Motor neuron (in vitro differentiated cells): ENCODE data around the gene RASGRF2. TPM values are rescaled to one million over a fixed set of nuclear protein-coding genes. Genes with fewer than 3 reads are reported as not detected.

Source experiments
- ATAC-seq, 8 experiments: fragments of 200-7000 bp; cut with Tn5 transposase; replicated peaks in 6 of 8; 2 replicates each; pipeline ENCODE4 v1.8.0; 2021; ENCODE audit warnings: mild to moderate bottlenecking in 8 of 8, moderate library complexity in 8 of 8
- H3K27ac ChIP-seq, 2 donors: fragments of 250-450 bp; sonication (Bioruptor Pico); 2 replicates each; pipeline ENCODE4 v1.9.0; 2021; ENCODE audit warnings: antibody characterized with exemption in 2 of 2, mild to moderate bottlenecking in 2 of 2, moderate library complexity in 1 of 2
- H3K4me1 ChIP-seq, 2 donors: fragments of 250-450 bp; sonication (Bioruptor Pico); replicated peaks in 1 of 2; 2 replicates each; pipeline ENCODE4 v1.6.1; 2021; ENCODE audit warnings: antibody characterized with exemption in 2 of 2, mild to moderate bottlenecking in 2 of 2, moderate library complexity in 1 of 2
- H3K4me3 ChIP-seq, 5 donors: fragments of 250-450 bp; sonication (Bioruptor Pico); 2 replicates each; pipeline ENCODE4 v1.9.0; 2021; ENCODE audit warnings: antibody characterized with exemption in 5 of 5, mild to moderate bottlenecking in 5 of 5, moderate library complexity in 4 of 5
- WGBS, 10 experiments: fragments of 450-650 bp; shearing (Covaris generic); methylation state at CpG; one replicate each; pipeline ENCODE4 v1.0.0; 2022; 5-methylcytosine and 5-hydroxymethylcytosine counted together
- in situ Hi-C, 9 experiments: fragments of 400-800 bp; cut with MboI; loops; one replicate each; pipeline ENCODE4 v1.15.0; 2021; ENCODE audit warnings: low sequenced_read_pairs in 9 of 9, low pct_unique_long_range_greater_than_20kb in 2 of 9; ENCODE audit not compliant: unreplicated experiment in 9 of 9
- total RNA-seq, 8 experiments: library from RNA; unstranded; fragments of 300-600 nt; gene quantifications; 2 replicates each; pipeline versions ENCODE4 v1.2.3 to v1.2.4, GENCODE V29; 2022

RASGRF2 gene
- total RNA-seq, 8 experiments from 2014 or later, result 0.20 to 9.8 (median 1.7) TPM

- H3K27ac ChIP-seq, result no peak overlapping the region
- no peak for ATAC-seq
- no peak overlapping the region for H3K4me3 ChIP-seq
- in situ Hi-C loops, result no loop called here
- 40 to 100% (median 80%) methylated on average over 1 to 2 of the region's 2 CpGs; no CpG with 5 or more reads in 2 of the 10 experiments for WGBS, 10 experiments
- H3K4me1 ChIP-seq, result peaks cover 0 to 6% of the 10 kb centered on the region in 2 donors
Observed at GRCh38 chr5:80928073-80928472, 32.1 kb upstream of the RASGRF2 start.

- no peak overlapping the region for H3K4me3 ChIP-seq
- 67 to 97% (median 87%) methylated on average over 2 to 3 of the region's 3 CpGs; no CpG with 5 or more reads in 1 of the 10 experiments for WGBS, 10 experiments
- ATAC-seq, result no peak
- peaks cover 0 to 2% of the 10 kb centered on the region in 2 donors for H3K4me1 ChIP-seq
- in situ Hi-C loops, result no loop called here
- no peak overlapping the region for H3K27ac ChIP-seq
Observed at GRCh38 chr5:80930940-80931339, 29.2 kb upstream of the RASGRF2 start.

- H3K4me3 ChIP-seq, result no peak overlapping the region
Observed at GRCh38 chr5:80931411-80931810, 28.8 kb upstream of the RASGRF2 start.

GRCh38 chr5:80933036-80933435, 27.1 kb upstream of the RASGRF2 start:
- no peaks in the 10 kb centered on the region for H3K4me1 ChIP-seq
- no peak overlapping the region for H3K27ac ChIP-seq
- WGBS, 10 experiments, result 33 to 100% (median 91%) methylated on average over 1 to 2 of the region's 2 CpGs; no CpG with 5 or more reads in 2 of the 10 experiments
- no peak overlapping the region for H3K4me3 ChIP-seq
- peak in 1 of 8 experiments; percentile 84 for ATAC-seq
- in situ Hi-C loops, result no loop called here

More at GRCh38 chr5:80931411-80931810, 28.8 kb upstream of the RASGRF2 start:
- H3K27ac ChIP-seq, result no peak overlapping the region
- no peak for ATAC-seq
- WGBS, 10 experiments, result 45 to 100% (median 80%) methylated on average over 1 of the region's 1 CpG; no CpG with 5 or more reads in 6 of the 10 experiments
- no peaks in the 10 kb centered on the region for H3K4me1 ChIP-seq
- in situ Hi-C loops, result no loop called here

DNA sequence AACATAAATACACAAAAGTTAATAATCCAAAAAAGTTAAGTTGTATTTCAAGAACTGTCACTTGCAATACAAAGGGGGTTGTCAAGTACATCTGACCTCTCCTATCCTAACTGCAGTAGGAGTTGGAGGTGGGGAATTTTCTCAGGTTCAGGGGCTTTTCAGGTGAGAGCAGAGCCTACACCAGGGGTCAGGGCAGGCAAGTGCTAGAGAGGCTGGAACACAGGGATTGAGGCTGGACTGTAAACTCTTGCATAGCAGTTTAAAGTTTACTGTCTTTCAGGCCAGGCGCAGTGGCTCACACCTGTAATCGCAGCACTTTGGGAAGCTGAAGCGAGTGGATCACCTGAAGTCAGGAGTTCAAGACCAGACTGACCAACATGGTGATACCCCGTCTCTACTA, 25.4 kb upstream of the RASGRF2 start:
- no peak for ATAC-seq
- H3K4me1 ChIP-seq, result no peaks in the 10 kb centered on the region
- no peak overlapping the region for H3K4me3 ChIP-seq
- 70 to 100% (median 100%) methylated on average over 1 to 4 of the region's 4 CpGs; no CpG with 5 or more reads in 3 of the 10 experiments for WGBS, 10 experiments
- no peak overlapping the region for H3K27ac ChIP-seq
- in situ Hi-C loops, result no loop called here

GRCh38 chr5:80935811-80936385, 24.3 kb upstream of the RASGRF2 start:
- peak in 1 of 8 experiments; percentile 16 for ATAC-seq

GRCh38 chr5:80936881-80937280, 23.3 kb upstream of the RASGRF2 start:
- Histone ChIP-seq H3K4me1 (no peaks in the 10 kb centered on the region), H3K4me3 (no peak overlapping the region), H3K27ac (no peak overlapping the region)
- in situ Hi-C loops, result no loop called here
- WGBS, 10 experiments, result 39 to 100% (median 73%) methylated on average over 1 to 3 of the region's 3 CpGs; no CpG with 5 or more reads in 3 of the 10 experiments
- no peak for ATAC-seq

More at GRCh38 chr5:80935811-80936385, 24.3 kb upstream of the RASGRF2 start:
- Histone ChIP-seq H3K27ac (no peak overlapping the region), H3K4me1 (no peaks in the 10 kb centered on the region), H3K4me3 (no peak overlapping the region)
- in situ Hi-C loops, result no loop called here
- 19 to 100% (median 89%) methylated on average over 1 to 3 of the region's 3 CpGs for WGBS, 10 experiments

- WGBS, 10 experiments, result 0 to 93% (median 69%) methylated on average over 1 to 7 of the region's 9 CpGs
- Histone ChIP-seq H3K4me3 (no peak overlapping the region), H3K4me1 (no peaks in the 10 kb centered on the region), H3K27ac (no peak overlapping the region)
- in situ Hi-C loops, result no loop called here
- peak; percentile 35 to 98 (median 82) for ATAC-seq
Observed at GRCh38 chr5:80937584-80938356, 22.4 kb upstream of the RASGRF2 start.

DNA sequence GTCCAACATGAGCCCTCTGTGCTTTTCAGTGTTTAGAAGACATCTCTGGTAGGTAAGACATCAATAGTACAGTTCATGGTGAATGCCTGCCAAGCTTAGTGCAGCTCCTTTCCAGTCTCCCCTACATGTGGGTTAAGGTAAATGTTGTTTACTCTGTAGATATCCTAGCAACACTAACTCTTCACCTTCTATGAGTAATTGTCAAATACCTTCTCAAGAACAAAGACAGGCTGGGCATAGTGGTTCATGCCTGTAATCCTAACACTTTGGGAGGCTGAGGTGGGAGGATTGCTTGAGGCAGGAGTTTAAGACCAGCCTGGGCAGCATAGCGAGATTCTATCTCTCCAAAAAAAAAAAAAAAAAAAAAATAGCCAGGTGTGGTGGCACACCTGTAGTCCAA, 18.7 kb upstream of the RASGRF2 start:
- in situ Hi-C loops, result no loop called here
- no peak for ATAC-seq
- Histone ChIP-seq H3K27ac (no peak overlapping the region), H3K4me3 (no peak overlapping the region), H3K4me1 (no peaks in the 10 kb centered on the region)
- 33 to 100% (median 78%) methylated on average over 1 of the region's 1 CpG; no CpG with 5 or more reads in 5 of the 10 experiments for WGBS, 10 experiments

GRCh38 chr5:80951366-80951765, 8.8 kb upstream of the RASGRF2 start:
- 13 to 100% (median 71%) methylated on average over 1 to 5 of the region's 5 CpGs; no CpG with 5 or more reads in 1 of the 10 experiments for WGBS, 10 experiments
- in situ Hi-C loops, result no loop called here
- Histone ChIP-seq H3K4me1 (peaks cover 0 to under 1% of the 10 kb centered on the region in 2 donors), H3K4me3 (no peak overlapping the region), H3K27ac (no peak overlapping the region)
- peak in 1 of 8 experiments; percentile 58 for ATAC-seq

DNA sequence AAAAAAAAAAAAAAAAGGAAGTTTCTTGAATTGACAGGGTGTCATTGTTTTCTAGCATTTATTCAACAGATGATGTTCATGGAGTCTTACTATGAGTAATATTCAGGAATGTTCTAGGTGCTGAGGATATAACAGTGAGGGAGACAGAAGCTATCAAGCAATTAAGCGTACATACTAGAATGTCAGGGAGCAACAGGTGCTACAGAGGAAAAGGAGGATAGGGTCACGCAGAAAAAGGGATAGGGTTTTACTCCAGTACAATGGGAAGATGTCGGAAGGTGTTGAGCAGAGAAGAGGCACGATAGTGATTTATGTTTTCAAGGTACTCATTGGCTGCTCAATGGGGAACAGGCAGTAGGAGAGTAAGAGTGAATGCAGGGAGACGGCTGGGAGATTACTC, 6.6 kb upstream of the RASGRF2 start:
- Histone ChIP-seq H3K27ac (no peak overlapping the region), H3K4me1 (peaks cover 0 to 6% of the 10 kb centered on the region in 2 donors), H3K4me3 (no peak overlapping the region)
- in situ Hi-C loops, result no loop called here
- WGBS, 10 experiments, result 63 to 100% (median 82%) methylated on average over 2 to 5 of the region's 5 CpGs; no CpG with 5 or more reads in 1 of the 10 experiments
- ATAC-seq, result no peak

GRCh38 chr5:80955082-80955590, 5.0 kb upstream of the RASGRF2 start:
- peak in 1 of 8 experiments; percentile 46 for ATAC-seq
- WGBS, 10 experiments, result 50 to 100% (median 83%) methylated on average over 1 to 2 of the region's 2 CpGs; no CpG with 5 or more reads in 5 of the 10 experiments
- in situ Hi-C loops, result no loop called here

DNA sequence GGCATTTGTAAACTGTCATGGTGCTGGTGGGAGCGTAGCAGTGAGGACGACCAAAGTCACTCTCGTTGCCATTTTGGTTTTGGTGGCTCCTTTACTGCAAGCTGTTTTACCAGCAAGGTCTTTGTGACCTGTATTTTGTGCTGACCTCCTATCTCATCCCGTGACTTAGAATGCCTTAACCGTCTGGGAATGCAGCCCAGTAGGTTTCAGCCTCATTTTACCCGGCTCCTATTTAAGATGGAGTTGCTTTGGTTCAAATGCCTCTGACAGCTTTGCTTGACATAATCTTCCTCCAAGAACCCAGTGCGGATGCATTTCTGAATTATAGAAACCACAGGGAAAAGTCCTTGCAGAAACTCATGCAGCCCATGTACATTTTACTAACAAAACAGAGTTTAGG, 3.9 kb upstream of the RASGRF2 start:
- in situ Hi-C loops, result no loop called here
- H3K27ac ChIP-seq, result no peak overlapping the region
- no peak overlapping the region for H3K4me3 ChIP-seq
- peaks cover 0 to 6% of the 10 kb centered on the region in 2 donors for H3K4me1 ChIP-seq
- WGBS, 10 experiments, result 43 to 100% (median 64%) methylated on average over 1 to 6 of the region's 7 CpGs; no CpG with 5 or more reads in 1 of the 10 experiments
- ATAC-seq, result no peak

More at GRCh38 chr5:80955082-80955590, 5.0 kb upstream of the RASGRF2 start:
- H3K4me3 ChIP-seq, result no peak overlapping the region
- no peak overlapping the region for H3K27ac ChIP-seq
- H3K4me1 ChIP-seq, result peaks cover 0 to 6% of the 10 kb centered on the region in 2 donors
